Esophagus muscularis mucosa (tissue), 4 donors: Measurements from ENCODE around the gene AIP. TPM values are rescaled to one million over a fixed set of nuclear protein-coding genes. Genes with fewer than 3 reads are reported as not detected.

Experiments
- DNase-seq: peaks from one replicate; pipeline ENCODE4 v3.0.0-alpha.2; 2017; ENCODE audit errors: extremely low spot score
- H3K27ac ChIP-seq, 4 donors: fragments of 200-600 bp; sonication (generic); replicated peaks in 1 of 4; 1 replicate in 3 of 4; 2 replicates in 1 of 4; pipeline ENCODE4 v1.5.1; 2016 to 2019; ENCODE audit warnings: mild to moderate bottlenecking in 1 of 4
- H3K27me3 ChIP-seq, 4 donors: fragments of 200-600 bp; sonication (generic); one replicate each; pipeline versions ENCODE4 v1.5.1 to v1.6.0; 2016 to 2019
- H3K36me3 ChIP-seq, 4 donors: fragments of 200-600 bp; sonication (generic); one replicate each; pipeline ENCODE4 v1.5.1; 2016 to 2019
- H3K4me1 ChIP-seq, 4 donors: fragments of 200-600 bp; sonication (generic); one replicate each; pipeline ENCODE4 v1.5.1; 2016 to 2019
- H3K4me3 ChIP-seq, 4 donors: fragments of 200-600 bp; sonication (generic); 1 replicate in 2 of 4; 2 replicates in 2 of 4; pipeline ENCODE4 v1.5.1; 2016 to 2019; ENCODE audit warnings: mild to moderate bottlenecking in 4 of 4, moderate library complexity in 1 of 4
- H3K9me3 ChIP-seq, 4 donors: fragments of 200-600 bp; sonication (generic); 1 replicate in 3 of 4; 2 replicates in 1 of 4; pipeline ENCODE4 v1.5.1; 2016 to 2019
- EP300 ChIP-seq: sonication (generic); formaldehyde crosslinking; IDR thresholded peaks from one replicate; pipeline ENCODE4 v1.6.1; 2017; ENCODE audit warnings: antibody characterized with exemption
- POLR2A ChIP-seq: fragments of 450-650 bp; IDR thresholded peaks from one replicate; pipeline ENCODE4 v1.6.1; 2017; ENCODE audit warnings: antibody characterized with exemption, moderate library complexity, mild to moderate bottlenecking, low read depth
- POLR2AphosphoS5 ChIP-seq, 2 donors: sonication (generic); formaldehyde crosslinking; IDR thresholded peaks; one replicate each; pipeline ENCODE4 v1.6.1; 2017; ENCODE audit warnings: antibody characterized with exemption in 2 of 2
- WGBS: methylation state at CpG from one replicate; pipeline ENCODE4 v1.1.5; 2018; 5-methylcytosine and 5-hydroxymethylcytosine counted together
- intact Hi-C: fragments of 100-400 bp; cut with DNase I; formaldehyde crosslinking; loops from one replicate; pipeline ENCODE4 v1.15.1; 2023
- total RNA-seq, 4 donors: library from RNA; depleted of rRNA; stranded (reverse); fragments of >200 nt; gene quantifications; one replicate each; pipeline versions ENCODE4 v1.1.0 to v1.2.1, GENCODE V29; 2016
- TF ChIP-seq, protein P1 (sequence below), 3 experiments: fragments of 200-600 bp in 2 of 3; fragments of 450-650 bp in 1 of 3; sonication (generic) in 2 of 3; IDR thresholded peaks; one replicate each; pipeline ENCODE4 v1.5.1; 2017 to 2019; ENCODE audit warnings: antibody characterized with exemption in 3 of 3, mild to moderate bottlenecking in 2 of 3, moderate library complexity in 1 of 3

Gene AIP
- total RNA-seq, 4 donors from 2014 or later = 68.1 to 121 (median 108) TPM

DNA sequence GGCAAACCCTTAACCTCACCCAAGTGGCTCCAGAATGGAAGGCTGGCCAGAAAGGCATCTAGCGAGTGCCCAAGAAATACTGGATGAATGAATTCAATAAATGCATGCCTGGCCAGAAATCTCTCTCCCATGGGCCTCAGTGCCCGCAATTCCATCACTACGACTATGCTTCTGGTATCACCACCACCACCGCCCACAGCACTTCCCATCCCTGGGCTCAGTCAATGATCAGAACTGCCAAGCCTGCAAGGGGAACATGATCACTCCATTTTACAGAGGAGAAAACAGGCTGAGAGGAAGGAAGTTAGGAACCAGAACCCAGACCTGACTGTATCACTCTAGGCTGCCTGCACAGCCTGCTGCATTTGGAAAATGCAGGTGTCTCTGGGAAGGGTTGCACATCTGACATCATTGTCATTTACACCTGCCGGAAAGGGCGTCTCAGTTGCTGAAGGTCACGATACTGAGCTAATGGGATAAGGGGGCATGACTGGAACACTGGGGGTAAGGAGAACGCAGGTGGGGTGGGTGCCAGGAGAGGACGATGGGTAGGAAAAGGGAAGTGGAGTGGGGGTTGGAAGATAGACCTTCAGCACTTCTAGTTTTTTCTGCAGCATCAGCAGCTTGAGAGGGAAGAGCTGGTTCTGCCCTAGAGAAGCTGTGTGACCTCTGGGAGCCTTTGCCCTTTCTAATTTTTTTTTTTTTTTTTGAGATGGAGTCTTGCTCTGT lies 33.5 kb upstream of the AIP start:
- no peak for TF ChIP-seq POLR2AphosphoS5 (IDR thresholded peaks at IDR 0.05)
- TF ChIP-seq, protein P1, sequence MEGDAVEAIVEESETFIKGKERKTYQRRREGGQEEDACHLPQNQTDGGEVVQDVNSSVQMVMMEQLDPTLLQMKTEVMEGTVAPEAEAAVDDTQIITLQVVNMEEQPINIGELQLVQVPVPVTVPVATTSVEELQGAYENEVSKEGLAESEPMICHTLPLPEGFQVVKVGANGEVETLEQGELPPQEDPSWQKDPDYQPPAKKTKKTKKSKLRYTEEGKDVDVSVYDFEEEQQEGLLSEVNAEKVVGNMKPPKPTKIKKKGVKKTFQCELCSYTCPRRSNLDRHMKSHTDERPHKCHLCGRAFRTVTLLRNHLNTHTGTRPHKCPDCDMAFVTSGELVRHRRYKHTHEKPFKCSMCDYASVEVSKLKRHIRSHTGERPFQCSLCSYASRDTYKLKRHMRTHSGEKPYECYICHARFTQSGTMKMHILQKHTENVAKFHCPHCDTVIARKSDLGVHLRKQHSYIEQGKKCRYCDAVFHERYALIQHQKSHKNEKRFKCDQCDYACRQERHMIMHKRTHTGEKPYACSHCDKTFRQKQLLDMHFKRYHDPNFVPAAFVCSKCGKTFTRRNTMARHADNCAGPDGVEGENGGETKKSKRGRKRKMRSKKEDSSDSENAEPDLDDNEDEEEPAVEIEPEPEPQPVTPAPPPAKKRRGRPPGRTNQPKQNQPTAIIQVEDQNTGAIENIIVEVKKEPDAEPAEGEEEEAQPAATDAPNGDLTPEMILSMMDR (IDR thresholded peaks at IDR 0.05) = no peak
- no peak for TF ChIP-seq POLR2A
- TF ChIP-seq EP300 = no peak
- Histone ChIP-seq H3K36me3 (no peaks in the 10 kb centered on the region), H3K27me3 (no peaks in the 10 kb centered on the region), H3K27ac (no peak overlapping the region), H3K9me3 (no peaks in the 10 kb centered on the region), H3K4me1 (peaks cover 0 to 10% (median 8%) of the 10 kb centered on the region in 4 donors), H3K4me3 (no peak overlapping the region)
- 72% methylated on average over 9 of the region's 9 CpGs for WGBS
- no peak for DNase-seq
- intact Hi-C loops = no loop called here

DNA sequence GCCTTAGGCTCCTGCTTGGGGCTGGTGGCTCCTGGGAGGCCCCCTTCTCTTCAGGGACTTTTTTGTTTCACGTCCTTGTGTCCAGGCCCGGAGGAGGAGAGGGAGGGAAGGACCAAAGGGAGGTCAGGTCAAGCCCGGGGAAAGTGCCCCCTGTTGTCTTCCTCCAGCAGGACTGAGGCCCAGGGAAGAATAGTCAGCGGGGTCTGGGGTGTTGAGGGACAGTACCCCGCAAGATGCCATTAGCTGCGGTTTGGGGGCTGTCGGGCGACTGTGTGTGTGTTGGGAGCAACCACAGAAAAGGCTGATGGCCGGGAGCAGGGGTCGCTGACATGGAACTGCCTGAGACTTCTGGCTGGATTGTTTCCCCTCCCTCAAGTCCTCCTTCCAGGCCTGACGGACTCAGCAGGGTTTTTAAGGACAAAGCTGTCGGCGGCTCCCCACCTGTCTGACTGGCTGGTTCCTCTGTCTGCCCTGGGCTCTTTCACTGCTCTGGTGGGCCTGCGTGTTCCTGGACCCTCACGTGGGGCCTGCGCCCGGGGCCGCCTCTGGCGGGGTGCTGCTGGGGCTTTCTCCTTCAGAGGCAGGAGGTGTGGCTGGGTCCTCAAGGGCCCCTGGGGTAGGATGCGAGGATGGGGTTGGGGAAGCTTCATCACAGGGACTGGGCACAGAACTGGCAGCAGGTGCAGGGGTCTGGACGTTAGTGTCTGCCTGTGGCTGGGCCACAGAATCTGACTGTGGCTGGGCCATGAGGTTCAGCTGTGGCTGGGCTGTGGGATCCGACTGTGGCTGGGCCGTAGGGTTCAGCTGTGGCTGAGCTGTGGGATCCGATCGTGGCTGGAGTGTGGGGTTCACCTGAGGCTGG lies 31.8 kb upstream of the AIP start:
- Histone ChIP-seq H3K36me3 (no peaks in the 10 kb centered on the region), H3K4me3 (no peak overlapping the region), H3K27ac (no peak overlapping the region), H3K9me3 (no peaks in the 10 kb centered on the region), H3K4me1 (no peaks in the 10 kb centered on the region), H3K27me3 (no peaks in the 10 kb centered on the region)
- 90% methylated on average over 17 of the region's 25 CpGs for WGBS
- no peak for DNase-seq
- TF ChIP-seq POLR2A (no peak), POLR2AphosphoS5 (IDR thresholded peaks at IDR 0.05) (no peak), EP300 (no peak)
- TF ChIP-seq, protein P1 (IDR thresholded peaks at IDR 0.05) = no peak
- intact Hi-C loops = no loop called here

DNA sequence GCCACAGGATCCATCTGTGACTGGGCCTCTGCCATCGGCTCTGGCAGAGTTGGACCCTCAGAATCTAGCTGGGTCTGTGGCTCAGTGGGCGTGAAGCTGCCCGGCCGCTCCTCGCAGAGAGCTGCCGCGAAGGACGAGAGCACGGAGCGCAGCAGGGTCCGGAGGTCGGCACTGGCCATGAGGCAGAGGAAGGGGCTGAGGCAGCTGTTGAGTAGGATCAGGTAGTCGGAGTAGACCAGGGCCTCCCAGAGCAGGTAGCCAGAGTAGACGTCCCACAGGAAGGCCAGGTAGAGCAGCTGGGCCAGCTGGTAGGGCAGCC lies 31.2 kb upstream of the AIP start:
- H3K36me3 ChIP-seq = no peaks in the 10 kb centered on the region
- no peak for TF ChIP-seq EP300
- TF ChIP-seq, protein P1 (IDR thresholded peaks at IDR 0.05) = no peak
- TF ChIP-seq POLR2A = no peak
- TF ChIP-seq POLR2AphosphoS5 (IDR thresholded peaks at IDR 0.05) = no peak
- H3K4me3 ChIP-seq = no peak overlapping the region
- intact Hi-C loops = no loop called here
- H3K27ac ChIP-seq = peak overlapping the region in 1 of 4 donors; percentile 40
- DNase-seq = no peak
- H3K4me1 ChIP-seq = no peaks in the 10 kb centered on the region
- no peaks in the 10 kb centered on the region for H3K9me3 ChIP-seq
- 96% methylated on average over 12 of the region's 14 CpGs for WGBS
- H3K27me3 ChIP-seq = no peaks in the 10 kb centered on the region

DNA sequence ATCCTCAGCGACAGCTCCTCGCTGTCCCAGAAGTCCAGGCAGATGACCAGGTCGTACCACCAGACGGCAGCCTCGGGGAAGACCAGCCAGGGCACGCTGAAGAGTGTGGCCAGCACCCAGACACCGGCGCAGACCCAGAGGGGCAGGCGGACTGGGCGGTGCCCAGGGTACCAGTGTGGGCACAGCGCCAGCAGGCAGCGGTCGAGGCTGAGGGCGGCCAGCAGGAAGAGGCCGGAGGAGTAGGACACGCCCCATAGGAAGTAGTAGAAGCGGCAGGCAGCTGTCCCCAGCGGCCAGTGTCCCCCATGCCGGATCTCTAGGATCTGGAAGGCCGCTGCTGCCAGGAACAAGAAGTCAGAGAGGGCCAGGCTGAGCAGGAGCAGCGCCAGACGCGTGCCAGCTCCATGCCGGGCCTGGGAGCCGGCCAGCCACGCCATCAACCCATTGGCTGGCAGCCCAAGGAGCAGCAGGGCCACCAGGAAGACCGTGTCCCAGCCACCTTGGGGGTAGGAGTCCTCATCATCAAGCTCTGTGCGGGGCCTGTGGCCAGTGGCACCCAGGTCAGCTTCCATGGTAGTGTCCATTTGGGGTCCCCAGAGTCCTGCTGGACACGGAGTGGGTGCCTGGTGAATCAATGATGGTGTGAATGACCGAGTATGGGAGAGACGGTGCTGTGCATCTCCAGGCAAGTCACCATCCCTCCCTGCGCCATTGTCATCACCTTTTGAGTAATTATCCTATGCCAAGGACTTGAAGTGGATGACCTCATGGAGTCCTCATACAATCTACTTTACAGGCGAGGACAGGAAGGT lies 30.5 kb upstream of the AIP start, which contains the start of gene GPR152:
Gene GPR152, minus strand, starts transcription at position 589 of the 812 bp plus-strand sequence. Its CDS starts 5 bp downstream, at position 584.
- DNase-seq = no peak
- Histone ChIP-seq H3K9me3 (no peaks in the 10 kb centered on the region), H3K4me3 (peak within 1 kb of the TSS in 1 of 4 donors; percentile 32), H3K27ac (peak within 1 kb of the TSS in 2 of 4 donors; percentile 40), H3K27me3 (no peaks in the 10 kb centered on the region), H3K4me1 (no peaks in the 10 kb centered on the region), H3K36me3 (no peaks in the 10 kb centered on the region)
- TF ChIP-seq POLR2AphosphoS5 (IDR thresholded peaks at IDR 0.05) (no peak), POLR2A (no peak), EP300 (no peak)
- TF ChIP-seq, protein P1 (IDR thresholded peaks at IDR 0.05) = no peak
- intact Hi-C loops = no loop called here
- 80% methylated on average over 23 of the region's 33 CpGs for WGBS
